ENCODE measurements around the gene DGKI.

DGKI gene

DNA sequence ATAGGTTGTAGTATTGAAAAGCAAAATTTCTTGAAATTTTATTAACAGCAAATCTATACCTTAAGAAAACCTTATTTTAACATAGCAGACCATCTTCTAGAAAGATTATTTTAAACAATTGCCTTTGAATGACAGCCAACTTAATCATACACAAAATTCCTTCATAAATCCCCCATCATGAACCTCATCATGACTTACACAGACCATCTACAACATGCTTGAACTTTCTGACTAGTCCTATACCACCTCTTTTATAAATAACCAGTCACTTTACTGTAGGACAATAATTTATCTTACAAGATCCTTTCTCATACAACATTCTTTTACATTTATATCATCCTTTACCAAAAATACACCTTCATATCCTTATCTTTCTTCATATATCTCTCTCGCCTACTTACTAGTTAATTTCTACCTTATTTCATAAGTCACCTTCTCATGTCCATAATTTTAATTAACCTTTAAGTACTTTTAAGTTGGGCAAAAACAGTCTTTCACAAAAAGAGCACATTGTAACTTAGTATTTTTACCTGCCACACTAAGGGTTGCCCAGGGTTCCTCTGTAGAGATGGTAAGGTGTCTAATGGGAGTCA lies 486.6 kb downstream of the DGKI start:
- no peak for DNase-seq (ENCODE audit: low spot score)
- in situ Hi-C loops (cut with MboI; ENCODE audit: low sequenced_read_pairs, unreplicated experiment) = no loop called here
- TF ChIP-seq, protein P1, sequence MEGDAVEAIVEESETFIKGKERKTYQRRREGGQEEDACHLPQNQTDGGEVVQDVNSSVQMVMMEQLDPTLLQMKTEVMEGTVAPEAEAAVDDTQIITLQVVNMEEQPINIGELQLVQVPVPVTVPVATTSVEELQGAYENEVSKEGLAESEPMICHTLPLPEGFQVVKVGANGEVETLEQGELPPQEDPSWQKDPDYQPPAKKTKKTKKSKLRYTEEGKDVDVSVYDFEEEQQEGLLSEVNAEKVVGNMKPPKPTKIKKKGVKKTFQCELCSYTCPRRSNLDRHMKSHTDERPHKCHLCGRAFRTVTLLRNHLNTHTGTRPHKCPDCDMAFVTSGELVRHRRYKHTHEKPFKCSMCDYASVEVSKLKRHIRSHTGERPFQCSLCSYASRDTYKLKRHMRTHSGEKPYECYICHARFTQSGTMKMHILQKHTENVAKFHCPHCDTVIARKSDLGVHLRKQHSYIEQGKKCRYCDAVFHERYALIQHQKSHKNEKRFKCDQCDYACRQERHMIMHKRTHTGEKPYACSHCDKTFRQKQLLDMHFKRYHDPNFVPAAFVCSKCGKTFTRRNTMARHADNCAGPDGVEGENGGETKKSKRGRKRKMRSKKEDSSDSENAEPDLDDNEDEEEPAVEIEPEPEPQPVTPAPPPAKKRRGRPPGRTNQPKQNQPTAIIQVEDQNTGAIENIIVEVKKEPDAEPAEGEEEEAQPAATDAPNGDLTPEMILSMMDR (IDR thresholded peaks at IDR 0.05; ENCODE audit: borderline replicate concordance, control extremely low read depth, extremely low read depth, insufficient read depth, missing control alignments) = no peak

DNA sequence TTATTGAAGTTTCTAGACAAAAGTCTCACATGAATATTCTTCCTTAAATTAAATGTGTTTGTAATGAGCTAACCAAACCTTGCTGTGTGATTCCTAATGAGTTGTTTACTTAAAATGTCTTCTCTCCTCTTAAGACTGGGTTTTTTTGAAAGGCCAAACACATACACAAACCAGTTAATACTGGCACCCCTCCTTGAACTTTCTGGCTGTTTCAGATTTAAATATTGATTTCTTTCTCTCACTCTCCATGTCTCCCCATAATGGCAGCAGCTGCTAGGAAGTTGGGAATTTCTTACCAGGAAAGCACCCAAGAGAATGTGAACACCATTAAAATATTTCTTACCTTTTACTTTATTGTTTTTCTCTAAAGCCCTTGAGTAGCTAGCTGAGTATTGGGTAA lies 491.8 kb downstream of the DGKI start:
- no peak for DNase-seq (ENCODE audit: low spot score)
- TF ChIP-seq, protein P1 (IDR thresholded peaks at IDR 0.05; ENCODE audit: borderline replicate concordance, control extremely low read depth, extremely low read depth, insufficient read depth, missing control alignments) = no peak
- in situ Hi-C loops (cut with MboI; ENCODE audit: low sequenced_read_pairs, unreplicated experiment) = no loop called here

DNA sequence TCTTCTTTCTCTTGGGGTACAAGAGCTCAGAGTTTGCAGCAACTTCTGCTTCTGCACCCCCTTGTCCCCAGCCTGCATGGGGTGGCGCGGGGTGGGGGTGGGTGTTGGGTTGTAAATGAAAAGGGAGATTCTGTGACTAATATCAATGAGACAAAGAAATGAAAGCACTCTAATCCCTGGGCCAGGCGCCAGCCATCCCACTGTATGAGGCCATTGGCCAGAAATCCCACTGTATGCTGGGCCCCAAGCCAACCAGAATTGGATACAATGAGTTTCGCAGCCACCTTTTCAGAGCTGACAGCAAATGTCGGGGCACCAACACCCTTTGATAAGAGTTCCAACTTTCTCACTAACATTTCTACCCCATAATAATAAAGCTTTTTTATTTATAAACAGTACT lies 492.4 kb downstream of the DGKI start:
- in situ Hi-C loops (cut with MboI; ENCODE audit: low sequenced_read_pairs, unreplicated experiment) = no loop called here
- no peak for DNase-seq (ENCODE audit: low spot score)

DNA sequence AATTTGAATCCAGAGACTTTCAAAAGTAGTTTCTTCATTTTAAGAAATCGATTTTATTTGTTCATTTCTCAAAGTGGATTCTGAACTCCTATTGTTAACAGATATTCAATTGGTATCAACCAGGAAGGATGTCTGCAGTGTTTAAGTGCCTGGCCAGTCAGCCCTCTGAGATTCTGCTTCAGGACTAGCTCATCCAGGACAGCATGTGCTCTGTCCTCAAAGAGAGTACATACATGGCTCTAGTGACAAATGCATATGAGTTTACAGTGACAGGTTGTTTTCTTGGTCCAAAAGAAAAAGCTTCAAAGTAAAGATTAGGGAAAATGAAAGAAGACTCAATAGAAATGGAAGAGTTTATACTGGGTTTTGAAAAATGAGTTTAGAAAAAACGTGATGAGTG lies 494.8 kb downstream of the DGKI start:
- TF ChIP-seq, protein P1 (IDR thresholded peaks at IDR 0.05; ENCODE audit: borderline replicate concordance, control extremely low read depth, extremely low read depth, insufficient read depth, missing control alignments) = no peak
- no peak for DNase-seq (ENCODE audit: low spot score)
- in situ Hi-C loops (cut with MboI; ENCODE audit: low sequenced_read_pairs, unreplicated experiment) = no loop called here

More for the DNA sequence above, 492.4 kb downstream of the DGKI start:
- TF ChIP-seq, protein P1 (IDR thresholded peaks at IDR 0.05; ENCODE audit: borderline replicate concordance, control extremely low read depth, extremely low read depth, insufficient read depth, missing control alignments) = no peak

DNA sequence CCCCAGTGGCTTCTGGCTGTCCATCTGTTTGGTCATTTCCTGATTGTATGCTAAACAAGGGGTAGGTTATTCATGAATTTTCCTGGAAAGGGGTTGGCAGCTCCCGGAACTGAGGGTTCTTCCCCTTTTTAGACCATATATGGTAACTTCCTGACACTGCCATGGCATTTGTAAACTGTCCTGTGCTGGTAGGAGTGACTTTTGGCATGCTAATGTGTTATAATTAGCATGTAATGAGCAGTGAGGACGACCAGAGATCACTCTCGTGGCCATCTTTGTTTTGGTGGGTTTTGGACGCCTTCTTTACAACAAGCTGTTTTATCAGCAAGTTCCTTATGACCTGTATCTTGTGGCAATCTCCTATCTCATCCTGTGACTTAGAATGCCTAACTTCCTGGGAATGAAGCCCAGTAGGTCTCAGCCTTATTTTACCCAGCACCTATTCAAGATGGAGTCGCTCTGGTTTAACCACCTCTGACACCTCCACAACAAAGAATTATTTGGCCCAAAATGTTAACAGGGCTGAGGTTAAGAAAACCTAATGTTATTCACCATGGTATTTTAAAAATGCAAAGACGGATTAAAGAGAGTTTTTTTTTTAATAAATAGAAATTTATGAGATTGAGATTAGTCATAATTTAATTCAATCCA lies 500.9 kb downstream of the DGKI start:
- in situ Hi-C loops (cut with MboI; ENCODE audit: low sequenced_read_pairs, unreplicated experiment) = no loop called here
- TF ChIP-seq, protein P1 (IDR thresholded peaks at IDR 0.05; ENCODE audit: borderline replicate concordance, control extremely low read depth, extremely low read depth, insufficient read depth, missing control alignments) = no peak
- DNase-seq (ENCODE audit: low spot score) = no peak

DNA sequence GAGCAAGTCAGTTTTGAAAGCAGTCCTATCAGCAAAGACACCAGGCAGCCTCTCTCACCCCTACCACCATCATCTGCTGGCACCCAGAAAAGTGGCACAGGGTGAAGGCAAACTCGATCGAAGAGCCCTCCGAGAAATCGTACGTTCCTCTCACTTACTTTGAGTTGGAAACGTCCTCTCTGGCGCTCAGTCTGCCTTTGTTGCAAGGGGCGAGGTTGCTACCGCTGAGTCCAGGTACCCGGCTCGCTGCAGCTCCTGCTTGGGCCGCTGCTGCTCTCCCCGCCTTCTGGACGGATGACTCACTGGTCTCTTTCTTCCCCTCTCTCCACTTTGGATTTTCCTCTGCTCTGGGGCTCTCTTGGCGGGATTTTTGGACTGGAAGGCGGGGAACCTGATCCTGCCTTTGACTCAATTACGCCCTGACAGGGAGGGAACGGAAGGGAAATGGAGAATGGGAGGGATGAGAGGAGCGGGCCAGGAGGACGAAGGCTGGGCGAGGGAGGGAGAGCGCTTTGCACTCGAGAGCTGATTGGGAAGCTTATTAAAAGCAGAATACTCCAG lies 503.4 kb downstream of the DGKI start, which contains the start of gene PTN:
Gene PTN (minus strand): TSS at position 453 of the 561 bp plus-strand sequence. CDS start 88,760 bp downstream, outside the sequence.
- TF ChIP-seq, protein P1 (IDR thresholded peaks at IDR 0.05; ENCODE audit: borderline replicate concordance, control extremely low read depth, extremely low read depth, insufficient read depth, missing control alignments) = no peak
- no peak for DNase-seq (ENCODE audit: low spot score)
- in situ Hi-C loops (cut with MboI; ENCODE audit: low sequenced_read_pairs, unreplicated experiment) = no loop called here

Data from GM13976 (cell line).